ENCODE results near the gene TMEM115. TPM values are rescaled to one million over a fixed set of nuclear protein-coding genes. Genes with fewer than 3 reads are reported as not detected.
A peak's percentile ranks its signal among the peaks of the same experiment; 100 is the strongest.

The TMEM115 gene
- total and polyA plus RNA-seq, 2 of the 13 experiments (the other 11 are each of a cell fraction or from before 2014, with no cell fraction given), result 22.1 to 30.7 TPM

DNA sequence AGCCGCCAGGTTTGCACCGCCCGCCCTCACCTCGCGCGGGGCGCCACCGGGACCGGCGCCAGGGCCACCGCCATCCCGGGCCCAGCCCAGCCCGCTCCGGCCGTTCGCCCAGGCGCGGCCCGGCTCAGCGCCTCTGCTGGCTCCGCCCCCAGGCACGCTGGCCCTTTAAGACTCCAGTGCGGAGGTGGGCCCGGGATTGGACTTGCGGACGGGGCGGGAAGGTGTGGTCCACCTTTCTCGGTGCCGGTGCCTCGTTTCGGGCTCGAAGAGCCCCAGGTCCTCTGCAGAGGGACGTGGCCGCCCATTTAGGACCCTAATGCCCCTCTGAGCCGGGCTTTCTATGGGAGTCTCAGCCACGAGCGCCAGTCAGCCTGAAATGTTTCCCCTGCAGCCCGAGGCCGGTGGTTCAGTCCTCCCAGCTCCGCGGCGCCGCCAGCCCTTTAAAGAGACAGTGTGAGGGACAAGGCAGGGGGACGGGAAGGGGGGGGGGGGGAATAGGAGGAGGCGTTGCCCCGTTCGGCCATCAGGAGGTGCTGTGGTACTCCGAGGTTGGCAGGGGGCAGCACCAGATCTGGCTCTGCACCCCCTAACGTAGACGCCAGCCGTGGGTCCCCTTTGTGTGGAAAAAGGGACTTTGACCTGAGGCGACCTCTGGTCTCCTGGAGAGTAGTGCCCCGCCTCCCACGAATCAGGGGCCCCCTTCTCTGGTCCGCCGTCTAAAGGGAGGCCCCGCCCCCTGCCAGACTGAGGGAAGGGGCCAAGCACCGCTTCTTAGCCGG lies 37.8 kb downstream of the TMEM115 start (continued):
- TF ChIP-seq, protein P1, sequence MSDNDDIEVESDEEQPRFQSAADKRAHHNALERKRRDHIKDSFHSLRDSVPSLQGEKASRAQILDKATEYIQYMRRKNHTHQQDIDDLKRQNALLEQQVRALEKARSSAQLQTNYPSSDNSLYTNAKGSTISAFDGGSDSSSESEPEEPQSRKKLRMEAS (IDR thresholded peaks at IDR 0.05), result peak; percentile 95
- no peak for TF ChIP-seq ATAD3A (CRISPR knock-in tag; IDR thresholded peaks at IDR 0.05)
- no peak for TF ChIP-seq TCF7L2 (IDR thresholded peaks at IDR 0.05; ENCODE audit: low read depth, low read length)
- no peak for TF ChIP-seq ATF6 (CRISPR knock-in tag; conservative IDR thresholded peaks at IDR 0.05)
- TF ChIP-seq ZNF121 (CRISPR knock-in tag; IDR thresholded peaks at IDR 0.05), result no peak
- no peak for TF ChIP-seq MBNL3 (CRISPR knock-in tag; conservative IDR thresholded peaks at IDR 0.05)
- TF ChIP-seq, protein P2, sequence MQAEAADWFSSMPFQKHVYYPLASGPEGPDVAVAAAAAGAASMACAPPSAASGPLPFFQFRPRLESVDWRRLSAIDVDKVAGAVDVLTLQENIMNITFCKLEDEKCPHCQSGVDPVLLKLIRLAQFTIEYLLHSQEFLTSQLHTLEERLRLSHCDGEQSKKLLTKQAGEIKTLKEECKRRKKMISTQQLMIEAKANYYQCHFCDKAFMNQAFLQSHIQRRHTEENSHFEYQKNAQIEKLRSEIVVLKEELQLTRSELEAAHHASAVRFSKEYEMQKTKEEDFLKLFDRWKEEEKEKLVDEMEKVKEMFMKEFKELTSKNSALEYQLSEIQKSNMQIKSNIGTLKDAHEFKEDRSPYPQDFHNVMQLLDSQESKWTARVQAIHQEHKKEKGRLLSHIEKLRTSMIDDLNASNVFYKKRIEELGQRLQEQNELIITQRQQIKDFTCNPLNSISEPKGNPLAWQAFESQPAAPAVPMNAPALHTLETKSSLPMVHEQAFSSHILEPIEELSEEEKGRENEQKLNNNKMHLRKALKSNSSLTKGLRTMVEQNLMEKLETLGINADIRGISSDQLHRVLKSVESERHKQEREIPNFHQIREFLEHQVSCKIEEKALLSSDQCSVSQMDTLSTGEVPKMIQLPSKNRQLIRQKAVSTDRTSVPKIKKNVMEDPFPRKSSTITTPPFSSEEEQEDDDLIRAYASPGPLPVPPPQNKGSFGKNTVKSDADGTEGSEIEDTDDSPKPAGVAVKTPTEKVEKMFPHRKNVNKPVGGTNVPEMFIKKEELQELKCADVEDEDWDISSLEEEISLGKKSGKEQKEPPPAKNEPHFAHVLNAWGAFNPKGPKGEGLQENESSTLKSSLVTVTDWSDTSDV (CRISPR knock-in tag; IDR thresholded peaks at IDR 0.05), result no peak
- TF ChIP-seq ZNF296 (CRISPR knock-in tag; conservative IDR thresholded peaks at IDR 0.05), result no peak
- TF ChIP-seq HNRNPH1 (optimal IDR thresholded peaks at IDR 0.05; ENCODE audit: low read depth, low read length), result peak; percentile 31
- no peak for TF ChIP-seq GTF2F1 (IDR thresholded peaks at IDR 0.05; ENCODE audit: low read length)
- no peak for TF ChIP-seq ZKSCAN5 (CRISPR knock-in tag; IDR thresholded peaks at IDR 0.05)
- no peak for TF ChIP-seq ZFP37 (CRISPR knock-in tag; IDR thresholded peaks at IDR 0.05; ENCODE audit: borderline replicate concordance)
- TF ChIP-seq, protein P3, sequence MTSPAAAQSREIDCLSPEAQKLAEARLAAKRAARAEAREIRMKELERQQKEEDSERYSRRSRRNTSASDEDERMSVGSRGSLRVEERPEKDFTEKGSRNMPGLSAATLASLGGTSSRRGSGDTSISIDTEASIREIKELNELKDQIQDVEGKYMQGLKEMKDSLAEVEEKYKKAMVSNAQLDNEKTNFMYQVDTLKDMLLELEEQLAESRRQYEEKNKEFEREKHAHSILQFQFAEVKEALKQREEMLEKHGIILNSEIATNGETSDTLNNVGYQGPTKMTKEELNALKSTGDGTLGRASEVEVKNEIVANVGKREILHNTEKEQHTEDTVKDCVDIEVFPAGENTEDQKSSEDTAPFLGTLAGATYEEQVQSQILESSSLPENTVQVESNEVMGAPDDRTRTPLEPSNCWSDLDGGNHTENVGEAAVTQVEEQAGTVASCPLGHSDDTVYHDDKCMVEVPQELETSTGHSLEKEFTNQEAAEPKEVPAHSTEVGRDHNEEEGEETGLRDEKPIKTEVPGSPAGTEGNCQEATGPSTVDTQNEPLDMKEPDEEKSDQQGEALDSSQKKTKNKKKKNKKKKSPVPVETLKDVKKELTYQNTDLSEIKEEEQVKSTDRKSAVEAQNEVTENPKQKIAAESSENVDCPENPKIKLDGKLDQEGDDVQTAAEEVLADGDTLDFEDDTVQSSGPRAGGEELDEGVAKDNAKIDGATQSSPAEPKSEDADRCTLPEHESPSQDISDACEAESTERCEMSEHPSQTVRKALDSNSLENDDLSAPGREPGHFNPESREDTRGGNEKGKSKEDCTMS (CRISPR knock-in tag; conservative IDR thresholded peaks at IDR 0.05), result no peak
- no peak for TF ChIP-seq DNMT1 (CRISPR knock-in tag; IDR thresholded peaks at IDR 0.05)
- TF ChIP-seq RORA (CRISPR knock-in tag; IDR thresholded peaks at IDR 0.05), result no peak
- TF ChIP-seq RXRA (CRISPR knock-in tag; IDR thresholded peaks at IDR 0.05), result peak; percentile 84
- TF ChIP-seq ELF3 (CRISPR knock-in tag; IDR thresholded peaks at IDR 0.05), result no peak
- no peak for TF ChIP-seq THYN1 (CRISPR knock-in tag; IDR thresholded peaks at IDR 0.05; ENCODE audit: borderline replicate concordance, low read depth)
- TF ChIP-seq MYC (CRISPR knock-in tag; IDR thresholded peaks at IDR 0.05; ENCODE audit: borderline replicate concordance), result peak; percentile 48; the same call in 1 of the 2 replicates
- TF ChIP-seq U2AF1 (optimal IDR thresholded peaks at IDR 0.05; ENCODE audit: low read depth, low read length), result peak; percentile 76
- TF ChIP-seq CHCHD3 (CRISPR knock-in tag; IDR thresholded peaks at IDR 0.05), result no peak
- TF ChIP-seq GMEB2 (CRISPR knock-in tag; IDR thresholded peaks at IDR 0.05; ENCODE audit: low read depth), result no peak

Data from HepG2 (cell line).